Suprapubic skin (tissue), 4 donors: ENCODE data around the gene SPTBN5.

ENCODE experiments used
- EP300 ChIP-seq: sonication (generic); formaldehyde crosslinking; IDR thresholded peaks from one replicate; pipeline ENCODE4 v1.6.1; 2017; ENCODE audit warnings: antibody characterized with exemption
- POLR2A ChIP-seq, 2 donors: fragments of 450-650 bp; IDR thresholded peaks; one replicate each; pipeline ENCODE4 v1.6.1; 2017; ENCODE audit warnings: antibody characterized with exemption in 2 of 2, mild to moderate bottlenecking in 2 of 2, moderate library complexity in 2 of 2
- POLR2AphosphoS5 ChIP-seq, 3 donors: sonication (generic); formaldehyde crosslinking; IDR thresholded peaks; one replicate each; pipeline ENCODE4 v1.6.1; 2017; ENCODE audit warnings: antibody characterized with exemption in 3 of 3
- TF ChIP-seq, protein P1 (sequence below), 2 donors: fragments of 200-600 bp in 1 of 2; fragments of 450-650 bp in 1 of 2; sonication (generic) in 1 of 2; IDR thresholded peaks; one replicate each; pipeline ENCODE4 v1.5.1; 2016 to 2019; ENCODE audit warnings: antibody characterized with exemption in 2 of 2, mild to moderate bottlenecking in 1 of 2, moderate library complexity in 1 of 2

DNA sequence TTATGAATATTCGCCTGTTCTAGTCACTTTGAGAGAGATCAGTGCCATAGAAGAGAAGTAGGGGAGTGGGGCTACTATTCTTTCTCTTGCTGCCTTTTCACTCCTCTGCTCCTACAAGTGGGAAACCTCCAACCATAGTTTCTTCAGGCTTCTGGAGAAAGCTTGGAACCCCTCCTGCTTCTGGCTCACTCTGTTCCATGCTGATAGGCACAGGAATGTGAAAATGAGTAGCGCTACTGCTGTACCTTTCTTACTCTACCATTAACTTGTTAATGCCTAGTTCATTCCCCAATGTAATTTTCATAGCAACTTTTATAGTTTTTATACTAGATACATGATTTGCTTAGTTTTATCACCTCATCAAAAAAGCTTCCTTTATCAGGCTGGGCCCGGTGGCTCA is 92.7 kb downstream of the SPTBN5 start:
- TF ChIP-seq POLR2A (IDR thresholded peaks at IDR 0.05) (no peak), POLR2AphosphoS5 (IDR thresholded peaks at IDR 0.05) (no peak), EP300 (no peak)
- TF ChIP-seq, protein P1, sequence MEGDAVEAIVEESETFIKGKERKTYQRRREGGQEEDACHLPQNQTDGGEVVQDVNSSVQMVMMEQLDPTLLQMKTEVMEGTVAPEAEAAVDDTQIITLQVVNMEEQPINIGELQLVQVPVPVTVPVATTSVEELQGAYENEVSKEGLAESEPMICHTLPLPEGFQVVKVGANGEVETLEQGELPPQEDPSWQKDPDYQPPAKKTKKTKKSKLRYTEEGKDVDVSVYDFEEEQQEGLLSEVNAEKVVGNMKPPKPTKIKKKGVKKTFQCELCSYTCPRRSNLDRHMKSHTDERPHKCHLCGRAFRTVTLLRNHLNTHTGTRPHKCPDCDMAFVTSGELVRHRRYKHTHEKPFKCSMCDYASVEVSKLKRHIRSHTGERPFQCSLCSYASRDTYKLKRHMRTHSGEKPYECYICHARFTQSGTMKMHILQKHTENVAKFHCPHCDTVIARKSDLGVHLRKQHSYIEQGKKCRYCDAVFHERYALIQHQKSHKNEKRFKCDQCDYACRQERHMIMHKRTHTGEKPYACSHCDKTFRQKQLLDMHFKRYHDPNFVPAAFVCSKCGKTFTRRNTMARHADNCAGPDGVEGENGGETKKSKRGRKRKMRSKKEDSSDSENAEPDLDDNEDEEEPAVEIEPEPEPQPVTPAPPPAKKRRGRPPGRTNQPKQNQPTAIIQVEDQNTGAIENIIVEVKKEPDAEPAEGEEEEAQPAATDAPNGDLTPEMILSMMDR (IDR thresholded peaks at IDR 0.05) = no peak
